ENCODE measurements around the gene NT5C2. TPM values are rescaled to one million over a fixed set of nuclear protein-coding genes. Genes with fewer than 3 reads are reported as not detected.

Gene NT5C2
- total RNA-seq, 4 donors from 2014 or later = 91.2 to 98.3 (median 92.5) TPM

DNA sequence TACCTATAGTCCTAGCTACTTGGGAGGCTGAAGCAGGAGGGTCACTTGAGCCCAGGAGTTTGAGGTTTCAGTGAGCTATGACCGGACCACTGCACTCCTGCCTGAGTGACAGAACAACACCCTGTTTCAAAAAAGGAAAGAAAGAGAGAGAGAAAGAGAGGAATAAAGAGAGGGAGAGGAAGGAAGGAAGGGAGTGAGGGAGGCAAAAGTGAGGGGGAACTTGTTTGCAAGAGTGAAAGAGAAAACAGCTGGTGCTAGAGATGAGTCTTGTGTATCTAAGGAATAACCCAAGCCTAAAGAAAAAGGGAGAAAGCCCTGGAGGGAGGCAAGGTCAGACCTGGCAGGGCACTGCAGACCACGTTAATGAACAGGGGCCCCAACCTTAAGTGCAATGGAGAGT is 4.8 kb upstream of the NT5C2 start:
- H3K27ac ChIP-seq = peak overlapping the region in 1 of 4 donors; percentile 27
- intact Hi-C loops (cut with DNase I) = no loop called here

GRCh38 chr10:103197174-103197573 is 4.1 kb upstream of the NT5C2 start:
- TF ChIP-seq POLR2A (IDR thresholded peaks at IDR 0.05) (peak in 1 of 4 donors; percentile 21), CTCF (IDR thresholded peaks at IDR 0.05) (no peak)
- 58 to 61% methylated on average over 3 of the region's 3 CpGs for WGBS, 2 donors

More for the DNA sequence above, 4.8 kb upstream of the NT5C2 start:
- WGBS, 2 donors = 61 to 65% methylated on average over 2 of the region's 2 CpGs
- H3K4me1 ChIP-seq = peaks cover 7 to 43% (median 25%) of the 10 kb centered on the region in 3 donors
- no peaks in the 10 kb centered on the region for H3K9me3 ChIP-seq
- no peaks in the 10 kb centered on the region for H3K36me3 ChIP-seq
- no peak for TF ChIP-seq POLR2A (IDR thresholded peaks at IDR 0.05)
- no peak for TF ChIP-seq CTCF (IDR thresholded peaks at IDR 0.05)
- H3K27me3 ChIP-seq = no peaks in the 10 kb centered on the region
- no peak for DNase-seq
- H3K4me3 ChIP-seq = no peak overlapping the region

DNA sequence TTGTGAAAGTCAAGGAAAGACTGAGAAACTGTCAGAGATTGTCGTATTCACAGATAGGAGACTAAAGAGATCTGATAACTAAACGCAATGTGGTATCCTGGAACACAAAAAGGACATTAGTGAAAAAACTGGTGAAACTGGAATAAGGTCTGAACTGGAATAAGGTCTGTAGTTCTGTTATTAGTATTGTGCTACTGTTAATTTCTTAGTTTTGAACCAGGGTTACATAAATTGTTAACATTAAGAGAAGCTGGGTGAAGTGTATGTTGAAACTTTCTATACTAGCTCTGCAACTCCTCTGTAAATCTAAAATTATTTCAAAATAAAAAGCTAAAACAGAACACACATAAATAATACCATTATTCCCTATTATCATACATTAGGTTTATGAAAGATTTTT is 3.4 kb upstream of the NT5C2 start:
- Histone ChIP-seq H3K36me3 (no peaks in the 10 kb centered on the region), H3K4me3 (no peak overlapping the region), H3K27ac (peak overlapping the region in 2 of 4 donors; percentile 27 to 44), H3K9me3 (no peaks in the 10 kb centered on the region), H3K4me1 (peaks cover 7 to 44% (median 28%) of the 10 kb centered on the region in 3 donors), H3K27me3 (no peaks in the 10 kb centered on the region)
- intact Hi-C loops (cut with DNase I) = no loop called here
- 72 to 78% methylated on average over 2 of the region's 2 CpGs for WGBS, 2 donors
- no peak for DNase-seq
- TF ChIP-seq POLR2A (IDR thresholded peaks at IDR 0.05) = no peak
- TF ChIP-seq CTCF (IDR thresholded peaks at IDR 0.05) = no peak

More at GRCh38 chr10:103197174-103197573, 4.1 kb upstream of the NT5C2 start:
- Histone ChIP-seq H3K36me3 (no peaks in the 10 kb centered on the region), H3K4me1 (peaks cover 7 to 39% (median 25%) of the 10 kb centered on the region in 3 donors), H3K27me3 (no peaks in the 10 kb centered on the region), H3K9me3 (no peaks in the 10 kb centered on the region), H3K27ac (peak overlapping the region; percentile 4 to 44 (median 29)), H3K4me3 (no peak overlapping the region)
- intact Hi-C loops (cut with DNase I) = no loop called here
- no peak for DNase-seq

- Histone ChIP-seq H3K9me3 (no peaks in the 10 kb centered on the region), H3K27me3 (no peaks in the 10 kb centered on the region), H3K27ac (peak overlapping the region; percentile 96 to 100 (median 99)), H3K4me1 (peaks cover 7 to 69% (median 40%) of the 10 kb centered on the region in 3 donors), H3K4me3 (peak overlapping the region in 3 of 4 donors; percentile 73 to 100 (median 99)), H3K36me3 (no peaks in the 10 kb centered on the region)
- DNase-seq = no peak
- TF ChIP-seq POLR2A (IDR thresholded peaks at IDR 0.05) = no peak
- TF ChIP-seq CTCF (IDR thresholded peaks at IDR 0.05) = no peak
- WGBS, 2 donors = 52 to 53% methylated on average over 13 to 14 of the region's 14 CpGs
- intact Hi-C loops (cut with DNase I) = no loop called here
Measured at GRCh38 chr10:103193820-103194529, 903 bp upstream of the NT5C2 start.

DNA sequence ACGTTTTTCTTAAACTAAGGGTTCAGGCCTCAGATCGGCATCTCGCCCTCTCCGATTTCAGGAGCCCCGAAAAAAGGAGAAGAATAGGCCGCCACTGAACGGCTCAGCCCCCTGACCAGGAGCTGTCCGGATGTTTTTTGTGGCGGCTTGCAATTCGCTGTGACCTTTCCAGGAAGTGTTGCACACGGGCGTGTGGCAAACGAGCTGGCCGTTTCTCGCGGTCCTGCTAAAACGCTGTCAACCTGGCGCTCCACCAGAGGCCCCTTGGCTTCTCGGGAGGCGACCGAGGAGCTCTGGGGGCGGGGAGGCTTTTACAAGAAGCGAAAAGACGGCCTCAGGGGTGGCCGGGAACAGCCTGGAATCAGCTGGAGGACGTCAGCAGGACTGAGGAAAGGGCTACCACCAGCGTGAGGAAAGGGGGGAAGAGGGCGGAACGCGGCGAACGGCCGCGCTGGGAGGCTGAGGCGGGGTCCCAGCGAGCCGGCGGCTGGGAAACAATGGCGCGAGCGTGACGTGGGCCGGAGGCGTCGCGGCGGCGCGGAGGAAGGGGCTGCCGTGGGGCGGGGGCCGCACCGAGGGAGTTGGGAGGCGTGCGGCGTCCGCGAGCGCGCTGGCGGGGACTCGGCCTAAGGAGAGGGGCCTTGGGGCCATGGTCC is 493 bp downstream of the NT5C2 start:
- H3K36me3 ChIP-seq = peaks cover 0 to 7% (median 0%) of the 10 kb centered on the region in 3 donors
- H3K27ac ChIP-seq = peak overlapping the region; percentile 96 to 100 (median 99)
- TF ChIP-seq CTCF (IDR thresholded peaks at IDR 0.05) = no peak
- peak in 2 of 4 donors; percentile 40 to 48 for TF ChIP-seq POLR2A (IDR thresholded peaks at IDR 0.05)
- 0 to 4% methylated on average over 5 to 11 of the region's 62 CpGs for WGBS, 2 donors
- H3K4me3 ChIP-seq = peak overlapping the region; percentile 73 to 100 (median 98)
- intact Hi-C loops (cut with DNase I) = no loop called here
- no peaks in the 10 kb centered on the region for H3K27me3 ChIP-seq
- no peak for DNase-seq
- H3K4me1 ChIP-seq = peaks cover 7 to 79% (median 38%) of the 10 kb centered on the region in 3 donors
- H3K9me3 ChIP-seq = no peaks in the 10 kb centered on the region
